Activated T-cell treated with anti-CD3 and anti-CD28 coated beads, Interleukin-2, amount 50 U/mL, for 72 hours (primary cell): ENCODE results near the gene ABCA4. TPM values are rescaled to one million over a fixed set of nuclear protein-coding genes. Genes with fewer than 3 reads are reported as not detected.

Experiments
- ATAC-seq, 2 donors: fragments of 150-1000 bp; cut with Tn5 transposase; replicated peaks in 1 of 2; 2 replicates each; pipeline ENCODE4 v1.10.0; 2021; ENCODE audit warnings: moderate library complexity in 2 of 2, mild to moderate bottlenecking in 1 of 2
- DNase-seq, 2 donors: peaks; one replicate each; pipeline ENCODE4 v3.0.0; 2021 to 2022; ENCODE audit warnings: mixed read lengths in 1 of 2
- H3K27ac Mint-ChIP-seq: one replicate; pipeline ENCODE4 v1.8.0; 2022; ENCODE audit warnings: mild to moderate bottlenecking, moderate library complexity, mixed read lengths
- H3K27me3 Mint-ChIP-seq: one replicate; pipeline ENCODE4 v1.8.0; 2022; ENCODE audit warnings: low read depth, mixed read lengths
- H3K36me3 Mint-ChIP-seq, 2 donors: one replicate each; pipeline ENCODE4 v1.8.0; 2022; ENCODE audit warnings: mixed read lengths in 2 of 2, mild to moderate bottlenecking in 1 of 2; ENCODE audit not compliant: insufficient read depth in 2 of 2
- H3K4me1 Mint-ChIP-seq: one replicate; pipeline ENCODE4 v1.8.0; 2022; ENCODE audit warnings: low read depth, mixed read lengths
- H3K4me3 Mint-ChIP-seq, 2 donors: one replicate each; pipeline ENCODE4 v1.8.0; 2022; ENCODE audit warnings: mild to moderate bottlenecking in 2 of 2, mixed read lengths in 2 of 2, moderate library complexity in 2 of 2
- H3K9me3 Mint-ChIP-seq, 2 donors: one replicate each; pipeline ENCODE4 v1.8.0; 2022; ENCODE audit warnings: mixed read lengths in 2 of 2
- total RNA-seq, 2 donors: library from RNA; stranded (reverse); gene quantifications; one replicate each; pipeline ENCODE4 v1.2.3, GENCODE V29; 2022

ABCA4 gene
- total RNA-seq, 2 donors from 2014 or later, result 0.53 to 2.5 TPM

- Mint-ChIP-seq H3K9me3 (no peaks in the 10 kb centered on the region), H3K4me3 (no peak overlapping the region), H3K36me3 (no peaks in the 10 kb centered on the region), H3K4me1 (peaks cover 16% of the 10 kb centered on the region), H3K27me3 (no peaks in the 10 kb centered on the region), H3K27ac (no peak overlapping the region)
- no peak for DNase-seq
- no peak for ATAC-seq
Observed at GRCh38 chr1:94095744-94096469, 25.0 kb downstream of the ABCA4 start.

DNA sequence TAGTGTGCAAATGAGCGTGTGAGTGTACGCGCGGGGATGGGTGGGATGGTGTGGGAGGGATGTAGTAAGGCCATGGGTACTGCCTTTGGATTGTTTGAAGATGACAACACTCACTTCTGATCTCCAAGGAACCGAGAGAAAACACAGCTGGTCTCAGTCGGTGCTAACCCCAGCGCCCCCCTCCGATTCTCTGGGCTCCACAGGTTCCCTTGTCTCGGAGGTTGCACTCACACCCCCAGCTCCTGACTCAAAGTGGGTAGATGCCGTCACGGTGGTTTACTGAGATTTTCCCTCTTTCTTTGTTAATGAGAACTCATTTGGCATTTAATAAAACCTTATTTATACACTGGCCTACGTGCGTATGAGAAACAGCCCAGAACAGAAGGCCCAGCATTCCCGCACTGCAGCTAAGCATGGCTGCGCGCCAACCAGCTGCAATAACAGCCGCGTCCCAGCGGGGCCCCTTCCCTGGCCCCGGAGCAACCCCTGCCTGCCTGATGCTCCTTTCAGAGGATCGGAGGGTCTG is 25.8 kb downstream of the ABCA4 start:
- H3K27ac Mint-ChIP-seq, result no peak overlapping the region
- DNase-seq (no peak), ATAC-seq (no peak)
- H3K9me3 Mint-ChIP-seq, result no peaks in the 10 kb centered on the region
- no peak overlapping the region for H3K4me3 Mint-ChIP-seq
- H3K27me3 Mint-ChIP-seq, result peaks cover 4% of the 10 kb centered on the region
- peaks cover 16% of the 10 kb centered on the region for H3K4me1 Mint-ChIP-seq
- no peaks in the 10 kb centered on the region for H3K36me3 Mint-ChIP-seq

- Mint-ChIP-seq H3K4me3 (no peak overlapping the region), H3K27me3 (peaks cover 4% of the 10 kb centered on the region), H3K27ac (no peak overlapping the region), H3K4me1 (peaks cover 16% of the 10 kb centered on the region), H3K9me3 (no peaks in the 10 kb centered on the region), H3K36me3 (no peaks in the 10 kb centered on the region)
- DNase-seq (no peak), ATAC-seq (no peak)
Observed at GRCh38 chr1:94094469-94095111, 26.4 kb downstream of the ABCA4 start.

GRCh38 chr1:94093996-94094395 is 27.0 kb downstream of the ABCA4 start:
- Mint-ChIP-seq H3K36me3 (no peaks in the 10 kb centered on the region), H3K9me3 (no peaks in the 10 kb centered on the region), H3K27ac (no peak overlapping the region), H3K4me3 (no peak overlapping the region), H3K4me1 (peaks cover 16% of the 10 kb centered on the region), H3K27me3 (peaks cover 4% of the 10 kb centered on the region)
- DNase-seq (no peak), ATAC-seq (no peak)

GRCh38 chr1:94093396-94093795 is 27.6 kb downstream of the ABCA4 start:
- Mint-ChIP-seq H3K9me3 (no peaks in the 10 kb centered on the region), H3K4me3 (no peak overlapping the region), H3K27me3 (peaks cover 4% of the 10 kb centered on the region), H3K36me3 (no peaks in the 10 kb centered on the region), H3K4me1 (peaks cover 16% of the 10 kb centered on the region), H3K27ac (no peak overlapping the region)
- ATAC-seq (no peak), DNase-seq (no peak)

- H3K4me1 Mint-ChIP-seq, result peaks cover 16% of the 10 kb centered on the region
- peak; percentile 47 to 73 for ATAC-seq
- peak; percentile 5 to 14 for DNase-seq
- H3K4me3 Mint-ChIP-seq, result peak overlapping the region in 1 of 2 donors; percentile 35
- no peaks in the 10 kb centered on the region for H3K9me3 Mint-ChIP-seq
- peak overlapping the region; percentile 11 for H3K27ac Mint-ChIP-seq
- H3K36me3 Mint-ChIP-seq, result no peaks in the 10 kb centered on the region
- H3K27me3 Mint-ChIP-seq, result peaks cover 4% of the 10 kb centered on the region
Observed at GRCh38 chr1:94092210-94092613, 28.7 kb downstream of the ABCA4 start.

- no peak overlapping the region for H3K4me3 Mint-ChIP-seq
- peaks cover 8% of the 10 kb centered on the region for H3K27me3 Mint-ChIP-seq
- H3K36me3 Mint-ChIP-seq, result no peaks in the 10 kb centered on the region
- no peak for DNase-seq
- peaks cover 16% of the 10 kb centered on the region for H3K4me1 Mint-ChIP-seq
- no peaks in the 10 kb centered on the region for H3K9me3 Mint-ChIP-seq
- ATAC-seq, result no peak
- no peak overlapping the region for H3K27ac Mint-ChIP-seq
Observed at GRCh38 chr1:94090761-94091160, 30.2 kb downstream of the ABCA4 start.

DNA sequence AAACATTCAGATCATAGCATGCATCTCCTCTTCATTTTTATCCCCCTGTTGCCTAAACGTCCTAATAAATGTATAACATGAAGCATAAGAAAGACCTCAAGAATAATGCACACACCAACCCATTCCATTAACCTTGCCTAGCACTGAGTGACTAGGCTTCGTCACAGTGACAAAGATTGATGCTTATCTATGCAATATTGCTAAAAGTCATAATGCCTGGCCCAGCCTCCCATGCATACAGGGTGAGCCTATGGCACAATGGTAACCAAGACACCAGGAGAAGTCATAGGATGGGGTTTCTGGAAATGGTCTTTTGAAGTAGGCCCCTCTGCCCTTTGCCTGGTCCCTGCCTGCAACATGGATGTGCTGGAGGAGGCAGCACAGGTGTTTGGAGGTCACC is 33.8 kb downstream of the ABCA4 start:
- no peak for DNase-seq
- ATAC-seq, result no peak
- H3K27ac Mint-ChIP-seq, result no peak overlapping the region
- H3K4me3 Mint-ChIP-seq, result no peak overlapping the region
- H3K9me3 Mint-ChIP-seq, result no peaks in the 10 kb centered on the region
- H3K36me3 Mint-ChIP-seq, result no peaks in the 10 kb centered on the region
- H3K27me3 Mint-ChIP-seq, result peaks cover 21% of the 10 kb centered on the region
- H3K4me1 Mint-ChIP-seq, result peaks cover 13% of the 10 kb centered on the region

- DNase-seq (no peak), ATAC-seq (no peak)
- H3K27me3 Mint-ChIP-seq, result peaks cover 17% of the 10 kb centered on the region
- no peak overlapping the region for H3K4me3 Mint-ChIP-seq
- no peaks in the 10 kb centered on the region for H3K9me3 Mint-ChIP-seq
- no peaks in the 10 kb centered on the region for H3K36me3 Mint-ChIP-seq
- H3K27ac Mint-ChIP-seq, result no peak overlapping the region
- H3K4me1 Mint-ChIP-seq, result peaks cover 5% of the 10 kb centered on the region
Observed at GRCh38 chr1:94084547-94084946, 36.4 kb downstream of the ABCA4 start.

GRCh38 chr1:94084085-94084484 is 36.9 kb downstream of the ABCA4 start:
- no peak for ATAC-seq

GRCh38 chr1:94083681-94084080 is 37.3 kb downstream of the ABCA4 start:
- Mint-ChIP-seq H3K27me3 (peaks cover 17% of the 10 kb centered on the region), H3K4me1 (peaks cover 5% of the 10 kb centered on the region), H3K9me3 (no peaks in the 10 kb centered on the region), H3K27ac (no peak overlapping the region), H3K4me3 (no peak overlapping the region), H3K36me3 (no peaks in the 10 kb centered on the region)
- DNase-seq (no peak), ATAC-seq (no peak)

More at GRCh38 chr1:94084085-94084484, 36.9 kb downstream of the ABCA4 start:
- Mint-ChIP-seq H3K9me3 (no peaks in the 10 kb centered on the region), H3K27ac (no peak overlapping the region), H3K36me3 (no peaks in the 10 kb centered on the region), H3K27me3 (peaks cover 17% of the 10 kb centered on the region), H3K4me1 (peaks cover 5% of the 10 kb centered on the region), H3K4me3 (no peak overlapping the region)
- DNase-seq, result no peak

GRCh38 chr1:94081566-94082344 is 39.2 kb downstream of the ABCA4 start:
- DNase-seq (no peak), ATAC-seq (no peak)
- no peaks in the 10 kb centered on the region for H3K36me3 Mint-ChIP-seq
- H3K27ac Mint-ChIP-seq, result no peak overlapping the region
- H3K9me3 Mint-ChIP-seq, result no peaks in the 10 kb centered on the region
- H3K27me3 Mint-ChIP-seq, result peaks cover 17% of the 10 kb centered on the region
- H3K4me1 Mint-ChIP-seq, result peaks cover 5% of the 10 kb centered on the region
- H3K4me3 Mint-ChIP-seq, result no peak overlapping the region

- H3K4me1 Mint-ChIP-seq, result peaks cover 5% of the 10 kb centered on the region
- H3K27me3 Mint-ChIP-seq, result peaks cover 8% of the 10 kb centered on the region
- H3K36me3 Mint-ChIP-seq, result no peaks in the 10 kb centered on the region
- H3K4me3 Mint-ChIP-seq, result no peak overlapping the region
- no peaks in the 10 kb centered on the region for H3K9me3 Mint-ChIP-seq
- H3K27ac Mint-ChIP-seq, result no peak overlapping the region
- ATAC-seq (no peak), DNase-seq (no peak)
Observed at GRCh38 chr1:94079989-94080388, 41.0 kb downstream of the ABCA4 start.
